Measurements from ENCODE around the gene ARHGDIG.

The ARHGDIG gene

GRCh38 chr16:270381-271255 lies 9.8 kb upstream of the ARHGDIG start:
- TF ChIP-seq SIN3A (IDR thresholded peaks at IDR 0.05; ENCODE audit: borderline replicate concordance, insufficient read depth, low read length) (no peak), POLR2AphosphoS5 (IDR thresholded peaks at IDR 0.05; ENCODE audit: low read depth, low read length) (no peak), TAF1 (IDR thresholded peaks at IDR 0.05; ENCODE audit: borderline replicate concordance, insufficient read depth, low read length) (no peak), REST (IDR thresholded peaks at IDR 0.05; ENCODE audit: insufficient read depth in 1 of 2, low read depth in 2 of 2, low read length in 2 of 2) (no peak), FOXP2 (optimal IDR thresholded peaks at IDR 0.05; ENCODE audit: borderline replicate concordance, extremely low read depth, extremely low read length, insufficient read depth) (no peak)

GRCh38 chr16:272633-273546 lies 7.5 kb upstream of the ARHGDIG start:
- no peak for TF ChIP-seq POLR2AphosphoS5 (IDR thresholded peaks at IDR 0.05; ENCODE audit: low read depth, low read length)
- TF ChIP-seq SIN3A (IDR thresholded peaks at IDR 0.05; ENCODE audit: borderline replicate concordance, insufficient read depth, low read length), result no peak
- TF ChIP-seq FOXP2 (optimal IDR thresholded peaks at IDR 0.05; ENCODE audit: borderline replicate concordance, extremely low read depth, extremely low read length, insufficient read depth), result no peak
- TF ChIP-seq REST (IDR thresholded peaks at IDR 0.05; ENCODE audit: insufficient read depth in 1 of 2, low read depth in 2 of 2, low read length in 2 of 2), result no peak
- TF ChIP-seq TAF1 (IDR thresholded peaks at IDR 0.05; ENCODE audit: borderline replicate concordance, insufficient read depth, low read length), result no peak

GRCh38 chr16:273547-274421 lies 6.6 kb upstream of the ARHGDIG start:
- TF ChIP-seq POLR2AphosphoS5 (IDR thresholded peaks at IDR 0.05; ENCODE audit: low read depth, low read length), result no peak
- TF ChIP-seq REST (IDR thresholded peaks at IDR 0.05; ENCODE audit: insufficient read depth in 1 of 2, low read depth in 2 of 2, low read length in 2 of 2), result no peak
- no peak for TF ChIP-seq TAF1 (IDR thresholded peaks at IDR 0.05; ENCODE audit: borderline replicate concordance, insufficient read depth, low read length)
- no peak for TF ChIP-seq SIN3A (IDR thresholded peaks at IDR 0.05; ENCODE audit: borderline replicate concordance, insufficient read depth, low read length)
- no peak for TF ChIP-seq FOXP2 (optimal IDR thresholded peaks at IDR 0.05; ENCODE audit: borderline replicate concordance, extremely low read depth, extremely low read length, insufficient read depth)

GRCh38 chr16:275041-275641 lies 5.2 kb upstream of the ARHGDIG start:
- no peak for TF ChIP-seq FOXP2 (optimal IDR thresholded peaks at IDR 0.05; ENCODE audit: borderline replicate concordance, extremely low read depth, extremely low read length, insufficient read depth)
- no peak for TF ChIP-seq TAF1 (IDR thresholded peaks at IDR 0.05; ENCODE audit: borderline replicate concordance, insufficient read depth, low read length)
- TF ChIP-seq SIN3A (IDR thresholded peaks at IDR 0.05; ENCODE audit: borderline replicate concordance, insufficient read depth, low read length), result no peak
- TF ChIP-seq REST (IDR thresholded peaks at IDR 0.05; ENCODE audit: insufficient read depth in 1 of 2, low read depth in 2 of 2, low read length in 2 of 2), result no peak
- TF ChIP-seq POLR2AphosphoS5 (IDR thresholded peaks at IDR 0.05; ENCODE audit: low read depth, low read length), result no peak
